Caco-2 (cell line): Measurements from ENCODE around the gene RTKN2. TPM values are rescaled to one million over a fixed set of nuclear protein-coding genes. Genes with fewer than 3 reads are reported as not detected.
A peak's percentile ranks its signal among the peaks of the same experiment; 100 is the strongest.

Experiments used
- BruUV-seq: library from RNA; stranded (reverse); fragments of 400-500 nt; replicated peaks from 2 replicates; lab custom pipeline; 2021; lab: Mats Ljungman, UMichigan
- CTCF ChIA-PET: fragments of 300-600 bp; sonication (Branson Sonifier 250); formaldehyde crosslinking; loops from one replicate; lab custom pipeline; 2022; ENCODE audit warnings: antibody characterized with exemption; lab: Charles Lee
- POLR2A ChIA-PET: fragments of 300-600 bp; sonication (Branson Sonifier 250); formaldehyde crosslinking; loops from one replicate; lab custom pipeline; 2022; ENCODE audit warnings: antibody characterized with exemption; lab: Charles Lee
- DNase-seq, 2 experiments: peaks; one replicate each; pipeline versions ENCODE4 v3.0.0 to v3.0.0-alpha.2; 2020 to 2022
- H3K27me3 ChIP-seq: replicated peaks from 2 replicates; pipeline ENCODE4 v1.6.0; 2011; ENCODE audit warnings: low read length; ENCODE audit not compliant: control insufficient read depth, insufficient read depth
- H3K36me3 ChIP-seq: 2 replicates; pipeline ENCODE4 v1.5.1; 2011; ENCODE audit warnings: low read length; ENCODE audit not compliant: control insufficient read depth, insufficient read depth
- H3K4me1 ChIP-seq: fragments of 250-450 bp; sonication (Bioruptor Pico); 2 replicates; pipeline ENCODE4 v1.5.1; 2020; ENCODE audit warnings: mild to moderate bottlenecking
- H3K4me3 ChIP-seq: 2 replicates; pipeline ENCODE4 v1.5.1; 2011; ENCODE audit warnings: low read depth, mild to moderate bottlenecking, control low read depth, low read length
- H3K9me3 ChIP-seq: fragments of 250-450 bp; sonication (Bioruptor Pico); 2 replicates; pipeline ENCODE4 v1.5.1; 2020; ENCODE audit warnings: mild to moderate bottlenecking, moderate library complexity
- H3K27ac Mint-ChIP-seq: one replicate; pipeline ENCODE4 v1.8.0; 2022; ENCODE audit warnings: mixed read lengths; ENCODE audit not compliant: unreplicated experiment
- H3K27me3 Mint-ChIP-seq: one replicate; pipeline ENCODE4 v1.8.0; 2022; ENCODE audit warnings: mixed read lengths; ENCODE audit not compliant: insufficient read depth, unreplicated experiment
- H3K36me3 Mint-ChIP-seq: one replicate; pipeline ENCODE4 v1.8.0; 2022; ENCODE audit warnings: mild to moderate bottlenecking, mixed read lengths; ENCODE audit not compliant: insufficient read depth, unreplicated experiment
- H3K4me1 Mint-ChIP-seq: one replicate; pipeline ENCODE4 v1.8.0; 2022; ENCODE audit warnings: low read depth, mixed read lengths; ENCODE audit not compliant: unreplicated experiment
- H3K4me3 Mint-ChIP-seq: one replicate; pipeline ENCODE4 v1.8.0; 2022; ENCODE audit warnings: mild to moderate bottlenecking, moderate library complexity, mixed read lengths; ENCODE audit not compliant: unreplicated experiment
- H3K9me3 Mint-ChIP-seq: one replicate; pipeline ENCODE4 v1.8.0; 2022; ENCODE audit warnings: mixed read lengths; ENCODE audit not compliant: unreplicated experiment
- CTCF ChIP-seq, 2 experiments: fragments of 200-600 bp in 1 of 2; IDR thresholded peaks; 1 replicate in 1 of 2; 2 replicates in 1 of 2; pipeline versions ENCODE4 v1.5.1 to v1.8.0; 2011 to 2022; ENCODE audit warnings: antibody characterized with exemption in 1 of 2, control low read depth in 1 of 2, inconsistent platforms in 1 of 2, low read depth in 1 of 2, low read length in 1 of 2, mild to moderate bottlenecking in 1 of 2, moderate library complexity in 1 of 2; ENCODE audit not compliant: insufficient read depth in 1 of 2, severe bottlenecking in 1 of 2, unreplicated experiment in 1 of 2
- intact Hi-C: fragments of 100-400 bp; cut with micrococcal nuclease; formaldehyde crosslinking; loops from one replicate; pipeline ENCODE4 v1.10.0; 2022; ENCODE audit not compliant: unreplicated experiment
- total RNA-seq: library from RNA; stranded (reverse); gene quantifications from 2 replicates; pipeline ENCODE4 v1.2.3, GENCODE V29; 2022

Gene RTKN2
- total RNA-seq, 1 experiment from 2014 or later = 37.1 TPM

GRCh38 chr10:62268027-62268398 lies 631 bp downstream of the RTKN2 start:
- CTCF ChIA-PET = interaction anchor here (0.6 to 1.1 kb wide), 4 partner anchors 19 to 146 kb away, joined by 3 to 6 read pairs (median 3); no protein-coding TSS in a partner anchor
- H3K4me1 ChIP-seq = peaks cover 23% of the 10 kb centered on the region
- H3K27me3 ChIP-seq = no peaks in the 10 kb centered on the region

GRCh38 chr10:62266611-62267010 lies 2.0 kb downstream of the RTKN2 start:
- no peak overlapping the region for H3K27ac Mint-ChIP-seq
- intact Hi-C loops = loop anchor here (5.0 to 10.0 kb wide), 2 partner anchors 171 to 548 kb away; partner anchors contain the start of gene EGR2

More at GRCh38 chr10:62268027-62268398, 631 bp downstream of the RTKN2 start:
- no peak for TF ChIP-seq CTCF (IDR thresholded peaks at IDR 0.05; ENCODE audit: insufficient read depth in 1 of 2, low read depth in 1 of 2, low read length in 1 of 2, severe bottlenecking in 1 of 2, unreplicated experiment in 1 of 2)
- peak overlapping the region; percentile 61 for H3K27ac Mint-ChIP-seq
- H3K9me3 Mint-ChIP-seq = no peaks in the 10 kb centered on the region
- H3K4me1 Mint-ChIP-seq = peaks cover 26% of the 10 kb centered on the region
- TSS peak; percentile 43 for BruUV-seq
- peak; percentile 53 to 60 for DNase-seq
- peak overlapping the region; percentile 66 for H3K4me3 ChIP-seq
- intact Hi-C loops = loop anchor here (2.0 to 10.0 kb wide), 3 partner anchors 113 to 547 kb away; partner anchors contain the start of gene EGR2
- no peaks in the 10 kb centered on the region for H3K36me3 ChIP-seq
- H3K36me3 Mint-ChIP-seq = peaks cover 15% of the 10 kb centered on the region
- peaks cover 7% of the 10 kb centered on the region for H3K27me3 Mint-ChIP-seq
- no peaks in the 10 kb centered on the region for H3K9me3 ChIP-seq
- peak overlapping the region; percentile 78 for H3K4me3 Mint-ChIP-seq
- POLR2A ChIA-PET = interaction anchor here (0.5 to 1.0 kb wide), 8 partner anchors 8 to 1490 kb away, joined by 3 to 5 read pairs (median 4); partner anchors contain the start of genes CDK1 and EGR2

GRCh38 chr10:62266147-62266546 lies 2.5 kb downstream of the RTKN2 start:
- H3K27me3 ChIP-seq = no peaks in the 10 kb centered on the region
- no peak overlapping the region for H3K27ac Mint-ChIP-seq
- ChIA-PET CTCF (no interaction called here), POLR2A (no interaction called here)
- no peak for TF ChIP-seq CTCF (IDR thresholded peaks at IDR 0.05; ENCODE audit: insufficient read depth in 1 of 2, low read depth in 1 of 2, low read length in 1 of 2, severe bottlenecking in 1 of 2, unreplicated experiment in 1 of 2)
- no peak overlapping the region for H3K4me3 ChIP-seq
- H3K9me3 ChIP-seq = no peaks in the 10 kb centered on the region
- H3K4me1 ChIP-seq = peaks cover 23% of the 10 kb centered on the region
- no TSS peak for BruUV-seq
- H3K36me3 ChIP-seq = no peaks in the 10 kb centered on the region
- peaks cover 26% of the 10 kb centered on the region for H3K4me1 Mint-ChIP-seq
- no peak for DNase-seq
- H3K36me3 Mint-ChIP-seq = peaks cover 27% of the 10 kb centered on the region
- H3K9me3 Mint-ChIP-seq = no peaks in the 10 kb centered on the region
- peak overlapping the region; percentile 28 for H3K4me3 Mint-ChIP-seq
- intact Hi-C loops = loop anchor here (5.0 to 10.0 kb wide), 2 partner anchors 171 to 549 kb away; partner anchors contain the start of gene EGR2
- peaks cover 4% of the 10 kb centered on the region for H3K27me3 Mint-ChIP-seq

More at GRCh38 chr10:62266611-62267010, 2.0 kb downstream of the RTKN2 start:
- H3K36me3 ChIP-seq = no peaks in the 10 kb centered on the region
- no TSS peak for BruUV-seq
- no peaks in the 10 kb centered on the region for H3K9me3 Mint-ChIP-seq
- ChIA-PET POLR2A (no interaction called here), CTCF (no interaction called here)
- peaks cover 26% of the 10 kb centered on the region for H3K4me1 Mint-ChIP-seq
- H3K4me3 Mint-ChIP-seq = peak overlapping the region; percentile 78
- H3K27me3 Mint-ChIP-seq = peaks cover 4% of the 10 kb centered on the region
- peaks cover 23% of the 10 kb centered on the region for H3K4me1 ChIP-seq
- no peak overlapping the region; the same call in 1 of the 2 replicates for H3K4me3 ChIP-seq
- no peaks in the 10 kb centered on the region for H3K9me3 ChIP-seq
- H3K36me3 Mint-ChIP-seq = peaks cover 23% of the 10 kb centered on the region
- no peaks in the 10 kb centered on the region for H3K27me3 ChIP-seq
- no peak for DNase-seq
- TF ChIP-seq CTCF (IDR thresholded peaks at IDR 0.05; ENCODE audit: insufficient read depth in 1 of 2, low read depth in 1 of 2, low read length in 1 of 2, severe bottlenecking in 1 of 2, unreplicated experiment in 1 of 2) = no peak
